Measurements from ENCODE around the gene HARS2. TPM values are rescaled to one million over a fixed set of nuclear protein-coding genes. Genes with fewer than 3 reads are reported as not detected.

The HARS2 gene, protein sequence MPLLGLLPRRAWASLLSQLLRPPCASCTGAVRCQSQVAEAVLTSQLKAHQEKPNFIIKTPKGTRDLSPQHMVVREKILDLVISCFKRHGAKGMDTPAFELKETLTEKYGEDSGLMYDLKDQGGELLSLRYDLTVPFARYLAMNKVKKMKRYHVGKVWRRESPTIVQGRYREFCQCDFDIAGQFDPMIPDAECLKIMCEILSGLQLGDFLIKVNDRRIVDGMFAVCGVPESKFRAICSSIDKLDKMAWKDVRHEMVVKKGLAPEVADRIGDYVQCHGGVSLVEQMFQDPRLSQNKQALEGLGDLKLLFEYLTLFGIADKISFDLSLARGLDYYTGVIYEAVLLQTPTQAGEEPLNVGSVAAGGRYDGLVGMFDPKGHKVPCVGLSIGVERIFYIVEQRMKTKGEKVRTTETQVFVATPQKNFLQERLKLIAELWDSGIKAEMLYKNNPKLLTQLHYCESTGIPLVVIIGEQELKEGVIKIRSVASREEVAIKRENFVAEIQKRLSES
- total RNA-seq: 27.1 and 32.5 TPM in 2 replicates

DNA sequence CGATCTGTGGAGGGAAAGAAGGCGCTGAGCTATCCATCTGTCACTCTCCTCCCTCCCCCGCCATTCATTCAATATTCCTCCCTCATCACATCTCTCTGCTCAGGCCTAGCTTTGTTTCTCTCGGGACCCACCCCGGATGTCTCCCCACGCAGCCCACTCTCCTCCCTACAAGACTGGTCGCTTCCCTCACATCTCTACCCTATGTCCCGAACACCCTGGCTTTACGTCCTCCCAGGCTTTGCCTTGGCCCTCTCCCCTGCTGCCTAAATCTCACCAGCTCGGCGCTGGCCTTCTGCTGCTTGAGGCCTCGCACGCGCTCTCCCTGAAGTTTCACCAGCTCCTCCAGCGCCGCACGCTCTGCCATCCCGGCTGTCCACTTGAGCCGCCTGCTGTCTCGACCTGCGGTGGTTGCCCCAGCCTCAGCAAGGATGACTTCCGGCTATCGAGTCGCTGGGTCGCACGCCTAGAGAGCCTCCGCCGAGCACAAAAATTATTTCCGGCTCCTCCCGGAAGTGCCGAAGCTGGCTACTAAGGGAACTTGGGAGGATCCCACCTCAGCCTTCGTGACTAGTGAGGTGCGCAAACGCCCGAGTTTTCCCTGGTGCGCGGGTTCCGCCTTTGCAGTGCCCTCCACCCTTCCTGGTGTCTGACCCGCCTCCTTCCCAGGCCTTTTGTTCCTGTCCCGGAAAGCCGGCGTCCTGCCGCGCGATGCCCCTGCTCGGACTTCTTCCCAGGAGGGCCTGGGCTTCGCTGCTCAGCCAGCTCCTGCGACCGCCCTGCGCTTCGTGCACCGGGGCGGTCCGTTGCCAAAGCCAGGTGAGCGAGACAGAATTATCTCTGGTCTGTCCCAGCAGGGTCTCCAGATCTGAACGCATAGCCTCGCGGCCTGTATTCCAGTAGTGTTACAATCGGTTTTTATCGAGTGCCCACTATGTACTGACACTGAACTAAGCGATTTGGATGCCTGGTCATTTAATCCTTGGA lies at the start of gene HARS2, which contains the start of gene HARS1:
HARS2 (plus strand) TSS at position 515 of the 984 bp plus-strand sequence; CDS start at position 709, 194 bp downstream.
HARS1 (minus strand) TSS at position 430 of the 984 bp plus-strand sequence; CDS start at position 364, 66 bp downstream.

DNA sequence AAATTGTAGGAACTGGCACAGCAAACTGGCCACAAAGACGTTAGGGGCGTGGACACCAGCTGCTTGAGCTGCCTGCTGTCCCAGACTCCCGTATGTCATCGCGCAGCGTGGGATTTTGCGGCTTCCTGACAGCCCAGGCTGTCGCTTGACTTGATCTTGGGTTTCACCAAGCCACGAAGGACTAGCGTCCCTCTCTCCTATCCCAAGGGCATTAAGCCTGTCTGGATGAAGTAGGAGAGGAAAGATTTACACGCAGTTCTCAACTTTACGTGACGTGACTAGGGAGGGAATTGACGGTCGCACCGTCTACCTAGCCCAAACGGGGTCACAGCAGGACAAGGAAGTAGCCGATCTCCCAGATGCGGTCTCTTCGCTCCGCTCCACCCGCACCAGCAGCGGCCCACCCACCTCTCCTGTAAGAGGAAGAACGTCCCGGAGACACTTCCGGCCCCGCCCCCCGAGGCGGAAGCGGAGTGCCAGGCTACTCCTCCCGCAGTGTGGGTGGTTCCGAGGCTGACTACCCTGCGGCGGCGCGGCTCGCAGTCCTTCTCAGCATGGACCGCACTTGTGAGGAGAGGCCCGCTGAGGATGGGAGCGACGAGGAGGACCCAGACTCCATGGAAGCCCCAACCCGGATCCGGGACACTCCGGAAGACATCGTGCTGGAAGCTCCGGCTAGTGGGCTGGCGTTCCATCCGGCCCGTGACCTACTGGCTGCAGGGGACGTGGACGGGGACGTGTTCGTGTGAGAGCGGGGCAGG lies 26.7 kb upstream of the HARS2 start, which contains the start of gene WDR55:
WDR55 (plus strand) TSS at position 546 of the 761 bp plus-strand sequence; CDS start at position 555, 9 bp downstream.

DNA sequence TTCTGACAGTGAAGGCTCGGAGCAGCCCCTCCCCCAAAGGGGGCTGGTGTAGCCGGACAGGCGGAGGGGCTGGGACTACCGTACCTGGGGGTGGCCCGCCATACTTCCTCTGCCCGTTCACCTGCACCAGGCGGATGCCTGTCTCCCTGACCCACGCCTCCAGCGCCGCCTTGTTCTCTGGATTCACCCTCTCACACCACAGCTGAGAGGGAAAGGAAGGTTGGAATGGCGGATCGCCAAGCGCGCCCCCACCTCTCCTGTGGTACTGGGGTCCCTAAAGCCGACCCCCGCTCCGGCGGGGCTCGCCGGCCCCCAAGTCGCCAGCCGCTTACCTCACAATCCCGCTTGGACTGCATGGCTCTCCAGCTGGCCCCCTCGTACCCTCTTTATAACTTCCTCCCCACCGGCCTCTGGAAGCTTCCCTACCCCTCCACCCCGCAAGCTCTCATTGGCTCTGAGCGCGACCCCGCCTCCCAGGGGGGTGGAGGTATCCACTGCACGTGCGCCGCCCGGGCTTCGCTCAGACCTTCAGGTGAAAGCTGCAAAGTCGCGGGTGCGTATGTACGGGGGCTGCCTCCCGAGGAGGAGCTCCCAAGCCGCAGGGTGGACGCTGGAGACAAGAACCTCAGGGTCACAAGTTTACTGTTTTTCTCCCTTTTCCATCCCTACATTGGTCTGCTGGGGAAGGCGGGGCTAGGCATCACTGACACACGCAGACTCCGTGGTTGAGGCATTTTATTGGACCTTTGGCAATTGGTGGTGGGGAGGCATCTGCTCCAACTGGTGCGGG lies 17.9 kb upstream of the HARS2 start, which contains the start of gene DND1:
DND1 (minus strand) TSS at position 390 of the 790 bp plus-strand sequence; CDS start at position 356, 34 bp downstream.

GRCh38 chr5:140700177-140701144 lies 9.2 kb downstream of the HARS2 start, which contains the start of gene ZMAT2:
ZMAT2 (plus strand) TSS chr5:140700447; CDS start chr5:140700461, 14 bp downstream.

Small RNAs within 50 kb of the gene (small RNA-seq; reads per million reads assigned to genes)
- gene VTRNA1-1 (ENCODE audit: low replicate concordance) (46.9 reads per million, percentile 98 among the genes with 10 or more reads in this experiment), gene VTRNA1-2 (ENCODE audit: low replicate concordance) (21.9 reads per million, percentile 97 among the genes with 10 or more reads in this experiment), gene VTRNA1-3 (ENCODE audit: low replicate concordance) (3.4 reads per million, percentile 81 among the genes with 10 or more reads in this experiment)

Other genes starting within 250 kb of the HARS2 start
- gene EIF4EBP3, start 143.8 kb upstream of the HARS2 start, total RNA-seq: 1.3 TPM in 1 of 2 replicates, not detected in the other
- gene SRA1, start 134.0 kb upstream of the HARS2 start, total RNA-seq: 42.0 and 44.7 TPM in 2 replicates
- 11.7 and 31.1 TPM in 2 replicates for gene APBB3, start 126.9 kb upstream of the HARS2 start, total RNA-seq
- 41.6 and 45.5 TPM in 2 replicates for gene SLC35A4, start 126.6 kb upstream of the HARS2 start, total RNA-seq
- 1.3 and 1.8 TPM in 2 replicates for gene CD14, start 58.3 kb upstream of the HARS2 start, total RNA-seq
- 12.9 and 24.5 TPM in 2 replicates for gene TMCO6, start 52.0 kb upstream of the HARS2 start, total RNA-seq
- gene NDUFA2, start 43.8 kb upstream of the HARS2 start, total RNA-seq: 19.9 and 24.1 TPM in 2 replicates
- 67.3 and 127 TPM in 2 replicates for gene IK, start 43.6 kb upstream of the HARS2 start, total RNA-seq
- 32.8 and 46.2 TPM in 2 replicates for gene WDR55, start 26.6 kb upstream of the HARS2 start, total RNA-seq
- gene DND1, start 17.9 kb upstream of the HARS2 start, total RNA-seq: 0.44 and 0.86 TPM in 2 replicates
- 47.9 and 91.9 TPM in 2 replicates for gene HARS1, start 85 bp upstream of the HARS2 start, total RNA-seq
- 29.5 and 35.7 TPM in 2 replicates for gene ZMAT2, start 9.0 kb downstream of the HARS2 start, total RNA-seq
- not detected in 2 replicates for gene PCDHA1, start 94.7 kb downstream of the HARS2 start, total RNA-seq
- under 0.01 TPM in 1 of 2 replicates, not detected in the other for gene PCDHA2, start 103.4 kb downstream of the HARS2 start, total RNA-seq
- 0.14 and 0.22 TPM in 2 replicates for gene PCDHA3, start 109.6 kb downstream of the HARS2 start, total RNA-seq
- under 0.01 and 0.14 TPM in 2 replicates for gene PCDHA4, start 115.6 kb downstream of the HARS2 start, total RNA-seq
- gene PCDHA5, start 130.2 kb downstream of the HARS2 start, total RNA-seq: not detected in 2 replicates
- 0.14 and 0.44 TPM in 2 replicates for gene PCDHA6, start 136.5 kb downstream of the HARS2 start, total RNA-seq
- under 0.01 and 0.29 TPM in 2 replicates for gene PCDHA7, start 142.8 kb downstream of the HARS2 start, total RNA-seq
- under 0.01 TPM in 1 of 2 replicates, not detected in the other for gene PCDHA8, start 149.7 kb downstream of the HARS2 start, total RNA-seq
- under 0.01 TPM in 2 replicates for gene PCDHA9, start 156.9 kb downstream of the HARS2 start, total RNA-seq
- under 0.01 and 0.14 TPM in 2 replicates for gene PCDHA10, start 164.4 kb downstream of the HARS2 start, total RNA-seq
- 0.57 TPM in 1 of 2 replicates, not detected in the other for gene PCDHA11, start 177.5 kb downstream of the HARS2 start, total RNA-seq
- gene PCDHA12, start 183.9 kb downstream of the HARS2 start, total RNA-seq: under 0.01 and 0.14 TPM in 2 replicates
- gene PCDHA13, start 190.7 kb downstream of the HARS2 start, total RNA-seq: not detected in 2 replicates
- under 0.01 TPM in 1 of 2 replicates, not detected in the other for gene PCDHAC1, start 234.8 kb downstream of the HARS2 start, total RNA-seq